Stimulated activated naive B cell treated with anti-CD40 and anti-IgM and Interleukin-4, amounts not matched to agents 10 μg/mL and 1 μg/mL and 100 μg/mL, for 72 hours (primary cell): ENCODE data around the gene FNDC4.
A peak's percentile ranks its signal among the peaks of the same experiment; 100 is the strongest.

Experiments
- ATAC-seq, 2 donors: fragments of 150-1000 bp; cut with Tn5 transposase; replicated peaks; 2 replicates each; pipeline ENCODE4 v1.10.0; 2021; ENCODE audit warnings: moderate library complexity in 1 of 2
- DNase-seq: peaks from one replicate; pipeline ENCODE4 v3.0.0; 2021
- H3K27ac Mint-ChIP-seq: one replicate; pipeline ENCODE4 v1.8.0; 2022; ENCODE audit warnings: mild to moderate bottlenecking, mixed read lengths
- H3K27me3 Mint-ChIP-seq, 2 donors: one replicate each; pipeline ENCODE4 v1.8.0; 2022; ENCODE audit warnings: mixed read lengths in 2 of 2
- H3K36me3 Mint-ChIP-seq, 2 donors: one replicate each; pipeline ENCODE4 v1.8.0; 2022; ENCODE audit warnings: mixed read lengths in 2 of 2, mild to moderate bottlenecking in 1 of 2
- H3K4me1 Mint-ChIP-seq, 2 donors: one replicate each; pipeline ENCODE4 v1.8.0; 2022; ENCODE audit warnings: mixed read lengths in 2 of 2, mild to moderate bottlenecking in 1 of 2
- H3K4me3 Mint-ChIP-seq, 2 donors: one replicate each; pipeline ENCODE4 v1.8.0; 2022; ENCODE audit warnings: mild to moderate bottlenecking in 2 of 2, mixed read lengths in 2 of 2, moderate library complexity in 1 of 2
- H3K9me3 Mint-ChIP-seq, 2 donors: one replicate each; pipeline ENCODE4 v1.8.0; 2022; ENCODE audit warnings: mixed read lengths in 2 of 2, mild to moderate bottlenecking in 1 of 2

The FNDC4 gene

DNA sequence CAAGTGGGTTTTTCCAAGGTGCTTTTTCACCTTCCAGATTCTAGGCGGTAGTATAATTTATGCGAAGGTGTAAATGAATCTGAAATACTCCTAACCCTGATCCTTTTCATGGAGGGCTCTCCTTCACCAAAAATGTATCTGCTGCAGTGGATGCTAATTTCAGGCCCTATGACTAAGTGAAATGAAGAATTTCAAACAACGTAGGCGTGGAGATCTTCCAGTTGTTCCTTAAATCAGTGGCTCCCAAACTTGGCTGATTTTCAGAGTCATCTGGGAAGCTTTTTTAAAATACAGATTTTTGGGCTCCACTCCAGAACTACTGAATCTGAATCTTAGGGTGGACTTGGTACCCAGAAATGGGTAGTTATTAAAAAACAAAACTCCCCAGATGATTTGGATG, 7.1 kb upstream of the FNDC4 start:
- H3K36me3 Mint-ChIP-seq = no peaks in the 10 kb centered on the region
- H3K9me3 Mint-ChIP-seq = no peaks in the 10 kb centered on the region
- peaks cover 18 to 34% of the 10 kb centered on the region in 2 donors for H3K27me3 Mint-ChIP-seq
- no peak overlapping the region for H3K27ac Mint-ChIP-seq
- ATAC-seq = no peak
- no peak for DNase-seq
- no peaks in the 10 kb centered on the region for H3K4me1 Mint-ChIP-seq
- H3K4me3 Mint-ChIP-seq = no peak overlapping the region

DNA sequence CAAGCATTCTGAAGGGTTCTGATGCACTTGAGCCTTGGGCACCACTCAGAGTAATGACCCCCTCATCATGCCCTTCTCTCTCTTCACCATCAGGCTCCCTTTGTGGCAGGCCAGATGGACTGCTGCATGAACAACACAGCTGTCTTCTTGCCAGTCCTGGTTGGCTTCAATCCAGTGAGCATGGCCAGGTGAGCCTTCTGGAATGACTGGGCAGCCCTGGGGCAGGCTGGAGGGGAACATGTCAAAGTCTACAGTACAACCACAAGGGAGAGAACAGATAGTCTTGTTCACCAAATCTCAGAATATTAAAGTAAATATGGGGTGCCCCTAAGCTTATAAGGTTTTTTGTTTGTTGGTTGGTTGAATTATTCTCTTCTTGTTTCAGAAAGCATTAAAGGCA, 6.0 kb upstream of the FNDC4 start:
- Mint-ChIP-seq H3K4me1 (no peaks in the 10 kb centered on the region), H3K4me3 (no peak overlapping the region), H3K27ac (no peak overlapping the region), H3K9me3 (no peaks in the 10 kb centered on the region), H3K36me3 (no peaks in the 10 kb centered on the region), H3K27me3 (peaks cover 22 to 35% of the 10 kb centered on the region in 2 donors)
- DNase-seq (no peak), ATAC-seq (peak in 1 of 2 donors; percentile 31)

DNA sequence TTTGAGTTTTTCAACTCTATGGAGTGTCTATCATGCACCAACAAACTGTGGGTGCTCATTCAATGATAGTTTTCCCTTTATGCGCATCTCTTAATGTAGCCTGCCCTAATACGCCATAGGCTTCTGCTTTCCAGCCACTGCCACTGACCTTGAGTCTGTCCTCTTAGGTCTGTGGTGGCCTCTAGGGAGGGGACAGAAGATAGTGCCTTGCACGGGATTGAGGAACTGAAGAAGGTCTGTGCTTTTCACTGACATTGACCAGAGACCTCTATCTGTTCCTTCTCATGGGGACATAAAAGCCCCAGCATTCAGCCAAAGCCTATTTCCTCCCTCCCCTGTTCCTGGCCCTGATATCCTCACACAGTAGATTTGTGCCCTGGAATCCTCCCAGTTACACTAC, 4.0 kb upstream of the FNDC4 start:
- peaks cover 0 to 2% of the 10 kb centered on the region in 2 donors for H3K36me3 Mint-ChIP-seq
- peaks cover 7 to 17% of the 10 kb centered on the region in 2 donors for H3K4me1 Mint-ChIP-seq
- no peak overlapping the region for H3K27ac Mint-ChIP-seq
- H3K4me3 Mint-ChIP-seq = no peak overlapping the region
- no peaks in the 10 kb centered on the region for H3K9me3 Mint-ChIP-seq
- DNase-seq (no peak), ATAC-seq (no peak)
- H3K27me3 Mint-ChIP-seq = peaks cover 38 to 52% of the 10 kb centered on the region in 2 donors

DNA sequence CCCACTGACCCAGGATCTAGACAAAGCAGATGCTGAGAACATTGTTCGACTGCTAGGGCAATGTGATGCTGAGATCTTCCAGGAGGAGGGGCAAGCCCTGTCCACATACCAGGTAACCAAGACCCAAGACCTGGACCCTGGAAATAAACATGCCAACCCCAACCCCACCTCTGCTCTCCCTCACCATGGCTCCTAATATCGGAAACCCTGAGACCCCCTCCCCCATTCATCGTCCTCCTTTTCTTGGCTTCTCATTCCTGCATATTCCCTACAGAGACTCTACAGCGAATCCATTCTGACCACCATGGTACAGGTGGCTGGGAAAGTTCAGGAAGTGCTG, 2.3 kb upstream of the FNDC4 start:
- Mint-ChIP-seq H3K27ac (no peak overlapping the region), H3K4me3 (no peak overlapping the region), H3K27me3 (peaks cover 52 to 63% of the 10 kb centered on the region in 2 donors), H3K4me1 (peaks cover 7 to 17% of the 10 kb centered on the region in 2 donors), H3K9me3 (no peaks in the 10 kb centered on the region), H3K36me3 (peaks cover 0 to 3% of the 10 kb centered on the region in 2 donors)
- ATAC-seq = no peak
- no peak for DNase-seq

DNA sequence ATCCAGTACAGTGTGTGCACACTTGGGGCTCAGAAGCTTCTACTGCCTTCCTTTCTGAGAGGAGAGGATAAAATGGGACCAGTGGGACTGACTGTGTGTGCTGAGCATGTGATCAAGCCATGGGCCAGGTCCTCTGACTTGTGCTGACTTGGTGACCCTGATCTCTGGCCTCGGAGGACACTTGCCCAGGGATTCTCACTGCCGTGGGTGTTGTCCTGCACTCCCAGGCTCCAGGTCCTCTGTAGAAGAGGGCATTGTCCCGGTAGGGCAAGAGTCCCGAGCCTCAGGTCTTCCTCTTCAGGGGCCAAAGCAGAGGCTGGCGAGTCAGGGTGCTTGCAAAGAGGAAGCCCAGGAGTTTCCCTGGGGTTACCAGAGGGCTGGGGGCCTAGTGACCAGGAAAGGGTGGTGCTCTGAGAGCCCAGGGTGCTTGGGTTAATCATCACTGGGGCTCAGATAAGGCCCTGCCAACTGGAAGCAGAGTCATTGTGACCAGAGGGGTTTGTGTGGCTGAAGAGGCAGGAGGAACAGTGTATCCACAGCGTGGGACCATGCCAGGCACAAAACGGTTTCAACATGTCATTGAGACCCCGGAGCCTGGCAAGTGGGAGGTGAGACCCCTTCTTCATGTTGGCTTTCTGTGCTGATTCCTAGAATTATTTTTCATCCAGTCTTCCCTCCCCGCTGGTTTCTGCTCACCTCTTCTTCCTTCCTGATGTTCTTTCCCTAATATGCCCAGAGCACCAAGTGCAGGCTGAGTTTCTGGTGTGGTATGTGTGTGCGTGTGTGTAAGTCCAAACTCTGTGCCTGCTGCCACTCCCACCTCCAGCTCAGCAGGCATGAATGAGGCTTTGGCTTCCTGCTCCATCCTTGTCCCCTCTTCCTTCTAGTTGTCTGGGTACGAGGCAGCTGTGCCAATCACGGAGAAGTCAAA, 1.6 kb upstream of the FNDC4 start, which contains the start of gene GCKR:
Gene GCKR, plus strand, starts transcription at position 483 of the 931 bp plus-strand sequence. Its CDS starts 66 bp downstream, at position 549.
- Mint-ChIP-seq H3K4me3 (peak within 1 kb of the TSS; percentile 86 to 88), H3K27ac (no peak within 1 kb of the TSS), H3K36me3 (peaks cover 0 to 3% of the 10 kb centered on the region in 2 donors), H3K4me1 (peaks cover 7 to 17% of the 10 kb centered on the region in 2 donors), H3K9me3 (no peaks in the 10 kb centered on the region), H3K27me3 (peaks cover 52 to 63% of the 10 kb centered on the region in 2 donors)
- DNase-seq (no peak), ATAC-seq (peak; percentile 29 to 42)

DNA sequence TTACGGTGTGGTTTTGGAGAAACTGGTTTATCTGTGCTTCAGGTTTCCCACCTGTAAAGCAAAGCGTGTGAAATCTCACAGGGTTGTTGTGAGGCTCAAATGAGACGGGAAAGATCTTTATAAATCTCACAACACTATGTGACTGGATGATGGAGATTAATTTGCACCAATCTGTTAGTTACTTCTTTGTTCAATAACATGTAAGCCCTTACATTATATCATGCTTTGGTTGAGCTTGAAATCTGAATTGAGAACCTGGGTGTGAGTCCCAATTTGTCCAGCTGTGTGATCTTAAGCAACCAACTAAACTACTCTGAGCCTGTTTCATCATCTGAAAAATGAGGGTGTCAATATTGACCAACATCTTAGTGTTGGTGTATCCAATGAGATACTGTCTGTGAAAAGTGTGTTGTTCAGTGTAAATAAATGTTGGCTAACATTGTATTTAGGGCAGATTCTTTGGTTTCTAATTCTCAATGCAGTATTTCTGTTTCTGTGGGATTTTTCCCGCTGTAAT, 898 bp upstream of the FNDC4 start:
- H3K9me3 Mint-ChIP-seq = no peaks in the 10 kb centered on the region
- no peak overlapping the region for H3K27ac Mint-ChIP-seq
- ATAC-seq (no peak), DNase-seq (no peak)
- peaks cover 52 to 63% of the 10 kb centered on the region in 2 donors for H3K27me3 Mint-ChIP-seq
- peak overlapping the region; percentile 86 to 88 for H3K4me3 Mint-ChIP-seq
- H3K4me1 Mint-ChIP-seq = peaks cover 7 to 17% of the 10 kb centered on the region in 2 donors
- peaks cover 0 to 3% of the 10 kb centered on the region in 2 donors for H3K36me3 Mint-ChIP-seq

DNA sequence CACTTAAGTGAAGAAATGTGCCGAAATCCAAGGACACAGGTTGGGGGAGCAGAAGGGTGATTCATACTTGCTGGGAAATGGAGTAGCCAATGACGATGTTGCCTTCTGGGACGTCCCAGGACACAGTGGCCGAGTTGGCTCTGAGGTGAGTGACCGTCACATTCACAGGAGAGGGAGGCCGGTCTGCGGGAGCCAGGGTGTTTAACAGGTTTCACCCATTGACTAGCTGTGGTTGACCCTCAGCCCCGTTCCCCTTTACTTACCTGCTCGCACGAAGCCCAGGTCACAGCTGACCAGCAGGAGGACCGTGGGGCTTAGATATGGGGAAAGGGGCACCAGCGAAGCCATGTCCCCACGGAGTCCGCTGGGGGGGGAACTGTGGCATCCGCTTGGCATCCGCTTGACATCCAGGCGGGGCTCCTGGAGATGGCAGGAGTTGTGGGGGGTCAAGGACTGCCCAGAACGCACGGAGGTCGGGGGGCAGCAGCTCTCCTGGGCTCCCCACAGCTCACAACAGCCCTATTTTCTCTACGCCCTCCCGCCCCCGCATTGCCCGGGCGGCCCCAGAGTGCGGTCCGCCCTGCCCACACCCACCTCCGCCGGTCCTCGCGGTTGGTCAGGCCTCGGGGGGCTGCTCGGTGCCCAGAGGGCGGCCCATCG, 586 bp downstream of the FNDC4 start:
- no peak overlapping the region for H3K27ac Mint-ChIP-seq
- peaks cover 51 to 61% of the 10 kb centered on the region in 2 donors for H3K27me3 Mint-ChIP-seq
- peaks cover 0 to 3% of the 10 kb centered on the region in 2 donors for H3K36me3 Mint-ChIP-seq
- H3K9me3 Mint-ChIP-seq = no peaks in the 10 kb centered on the region
- DNase-seq = no peak
- ATAC-seq = no peak
- peaks cover 9 to 26% of the 10 kb centered on the region in 2 donors for H3K4me1 Mint-ChIP-seq
- H3K4me3 Mint-ChIP-seq = peak overlapping the region; percentile 67 to 73

DNA sequence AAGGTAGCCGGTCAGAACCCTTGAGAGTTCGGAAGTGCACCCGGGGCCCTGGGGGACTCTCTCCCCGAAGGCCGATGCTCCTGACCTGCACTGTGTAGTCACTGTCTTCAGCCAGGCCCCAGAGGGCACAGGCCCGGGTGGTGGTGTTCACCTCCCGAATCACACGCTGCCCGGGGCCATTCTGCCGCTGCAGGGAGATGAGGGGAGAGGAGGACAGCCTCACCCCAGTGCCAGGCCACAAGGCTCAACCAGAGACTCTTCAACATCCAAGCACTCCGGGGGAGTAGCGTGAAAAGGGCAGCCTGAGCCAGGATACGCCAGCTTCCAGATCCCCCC, 1.1 kb downstream of the FNDC4 start:
- DNase-seq (no peak), ATAC-seq (no peak)
- Mint-ChIP-seq H3K4me3 (peak overlapping the region; percentile 67 to 73), H3K27ac (no peak overlapping the region), H3K27me3 (peaks cover 47 to 57% of the 10 kb centered on the region in 2 donors), H3K36me3 (peaks cover 0 to 3% of the 10 kb centered on the region in 2 donors), H3K9me3 (no peaks in the 10 kb centered on the region), H3K4me1 (peaks cover 10 to 30% of the 10 kb centered on the region in 2 donors)

DNA sequence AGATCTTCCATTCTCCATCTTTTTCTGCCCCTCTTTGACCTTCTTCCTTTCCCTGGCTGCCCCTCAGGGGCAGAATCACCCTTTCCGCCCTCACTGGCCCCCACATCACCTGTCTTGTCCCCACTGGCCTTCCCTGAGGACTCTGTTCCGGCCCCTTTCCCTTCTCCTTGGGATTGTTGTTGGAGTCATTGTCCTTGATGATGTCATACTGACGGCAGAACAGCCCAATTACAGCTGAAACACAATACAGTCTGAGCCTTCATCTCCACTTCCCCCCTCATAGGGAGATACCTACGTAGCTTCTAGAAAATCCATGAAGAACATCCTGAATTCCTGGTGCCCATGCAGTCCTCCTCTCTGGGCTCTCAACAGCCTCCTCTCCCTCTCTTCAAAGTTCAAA, 2.4 kb downstream of the FNDC4 start:
- DNase-seq (no peak), ATAC-seq (no peak)
- H3K27me3 Mint-ChIP-seq = peaks cover 45 to 49% of the 10 kb centered on the region in 2 donors
- H3K9me3 Mint-ChIP-seq = no peaks in the 10 kb centered on the region
- H3K27ac Mint-ChIP-seq = no peak overlapping the region
- H3K36me3 Mint-ChIP-seq = peaks cover 0 to 3% of the 10 kb centered on the region in 2 donors
- H3K4me3 Mint-ChIP-seq = no peak overlapping the region
- H3K4me1 Mint-ChIP-seq = peaks cover 10 to 36% of the 10 kb centered on the region in 2 donors

DNA sequence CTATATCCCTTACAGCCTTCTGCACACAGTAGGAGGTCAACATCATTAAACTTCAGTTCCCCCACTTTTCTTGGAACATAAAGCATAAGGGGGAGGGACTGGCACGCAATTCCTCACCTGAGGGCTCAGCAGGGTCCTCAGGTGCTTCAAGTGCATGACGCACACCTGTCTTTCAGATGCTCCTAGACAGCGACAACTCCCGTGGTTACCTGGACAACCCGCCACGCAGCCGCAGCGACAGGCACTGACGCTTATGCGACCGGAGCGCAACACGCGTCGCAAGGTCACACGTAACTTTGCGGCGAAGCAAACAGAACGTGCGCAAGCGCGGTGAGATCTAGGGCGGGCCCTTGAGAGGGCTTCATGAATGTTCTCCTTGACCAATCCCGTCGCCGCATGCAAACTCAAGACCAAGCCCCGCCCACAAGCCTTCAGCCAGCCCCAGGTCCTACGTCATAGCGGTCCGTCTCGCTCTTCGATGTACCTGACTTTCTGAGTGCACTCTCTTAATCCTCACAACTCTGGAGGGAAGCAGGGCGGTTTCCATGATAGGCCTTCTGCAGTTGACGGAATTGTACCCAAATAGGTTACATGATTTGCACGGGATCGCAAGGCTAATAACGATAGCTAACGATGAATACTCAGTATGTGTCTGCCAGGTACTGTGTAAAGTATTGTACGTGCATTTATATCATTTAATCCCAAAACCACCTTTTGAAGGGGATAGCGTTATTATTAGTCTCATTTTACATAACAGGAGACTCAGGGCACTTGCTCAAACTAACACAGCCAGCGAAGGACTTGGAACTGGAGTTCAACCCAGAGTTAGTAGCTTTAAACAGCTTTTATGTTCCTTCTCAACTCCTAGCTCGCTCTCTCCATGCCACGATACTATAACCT, 5.3 kb downstream of the FNDC4 start, which contains the start of gene IFT172:
Gene IFT172, minus strand, starts transcription at position 246 of the 900 bp plus-strand sequence. Its CDS starts 90 bp downstream, at position 156.
- peak; percentile 92 to 95 for ATAC-seq

DNA sequence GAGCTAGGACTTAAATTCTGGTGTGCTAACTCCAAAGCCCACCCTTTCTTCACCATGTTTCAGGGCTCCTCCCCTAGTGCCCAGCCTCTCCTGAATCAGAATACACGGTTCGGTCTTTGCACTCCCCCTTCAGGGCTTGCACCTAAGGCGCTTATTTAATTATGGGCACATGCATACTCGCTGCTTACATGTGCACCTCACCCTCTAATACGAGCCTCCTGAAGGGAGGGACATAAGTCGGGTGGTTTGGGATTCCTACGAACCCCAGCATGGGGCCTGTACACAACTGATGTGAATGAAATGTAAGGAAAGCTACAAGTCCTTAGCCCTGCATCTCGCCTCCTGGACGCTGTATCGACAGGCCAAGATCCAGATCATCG, 5.9 kb downstream of the FNDC4 start:
- no peaks in the 10 kb centered on the region for H3K9me3 Mint-ChIP-seq
- peak in 1 of 2 donors; percentile 3 for ATAC-seq
- H3K27me3 Mint-ChIP-seq = peaks cover 15 to 17% of the 10 kb centered on the region in 2 donors
- DNase-seq = no peak
- H3K36me3 Mint-ChIP-seq = peaks cover 1 to 5% of the 10 kb centered on the region in 2 donors
- peaks cover 3 to 20% of the 10 kb centered on the region in 2 donors for H3K4me1 Mint-ChIP-seq
- peak overlapping the region; percentile 94 for H3K4me3 Mint-ChIP-seq
- peak overlapping the region; percentile 95 for H3K27ac Mint-ChIP-seq

More for the DNA sequence above, 5.3 kb downstream of the FNDC4 start, which contains the start of gene IFT172:
- DNase-seq = peak; percentile 98
- H3K4me3 Mint-ChIP-seq = peak within 1 kb of the TSS; percentile 94
- peak within 1 kb of the TSS; percentile 95 for H3K27ac Mint-ChIP-seq
- peaks cover 3 to 26% of the 10 kb centered on the region in 2 donors for H3K4me1 Mint-ChIP-seq
- no peaks in the 10 kb centered on the region for H3K9me3 Mint-ChIP-seq
- peaks cover 20 to 23% of the 10 kb centered on the region in 2 donors for H3K27me3 Mint-ChIP-seq
- peaks cover 1 to 4% of the 10 kb centered on the region in 2 donors for H3K36me3 Mint-ChIP-seq

DNA sequence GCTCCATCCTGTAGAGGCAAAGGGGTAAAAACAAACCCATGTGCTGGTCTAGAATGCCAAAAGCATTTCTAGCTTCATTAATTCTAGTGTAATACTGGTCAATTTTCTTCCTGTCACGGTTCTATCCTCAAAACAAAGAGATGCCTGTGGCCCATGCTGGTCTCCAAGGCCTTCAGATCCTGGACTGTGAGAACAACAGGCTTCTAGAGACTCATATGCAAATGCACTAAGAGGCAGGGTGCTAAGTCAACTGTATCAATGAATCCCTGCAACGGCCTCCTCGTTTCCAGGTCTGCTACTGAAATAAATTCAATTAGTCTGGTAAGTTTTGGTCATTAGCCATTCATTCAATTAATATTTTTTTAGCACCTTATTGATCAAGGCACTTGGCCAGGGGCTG, 9.5 kb downstream of the FNDC4 start:
- Mint-ChIP-seq H3K9me3 (no peaks in the 10 kb centered on the region), H3K27me3 (no peaks in the 10 kb centered on the region), H3K4me1 (peaks cover 6 to 24% of the 10 kb centered on the region in 2 donors), H3K4me3 (no peak overlapping the region), H3K27ac (no peak overlapping the region), H3K36me3 (peaks cover 12 to 29% of the 10 kb centered on the region in 2 donors)
- ATAC-seq (no peak), DNase-seq (no peak)

DNA sequence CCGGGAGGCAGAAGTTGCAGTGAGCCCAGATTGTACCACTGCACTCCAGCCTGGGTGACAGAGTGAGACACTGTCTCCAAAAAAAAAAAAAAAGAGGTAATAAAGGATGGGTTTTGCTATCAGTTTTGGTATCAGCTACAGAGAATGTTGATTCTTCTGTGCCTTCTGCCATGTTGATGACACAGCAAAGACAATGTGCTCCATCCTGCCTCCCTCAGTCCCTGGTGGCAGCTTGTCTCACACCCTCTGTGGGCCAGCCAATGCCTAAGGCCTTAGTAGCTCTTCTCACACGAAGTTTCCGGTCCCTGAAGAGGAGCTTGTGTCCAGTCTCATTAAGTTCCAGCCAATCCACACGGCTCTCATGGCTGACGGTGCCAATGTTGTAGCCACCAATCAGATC, 23.0 kb downstream of the FNDC4 start:
- DNase-seq = no peak
- Mint-ChIP-seq H3K36me3 (peaks cover 15 to 19% of the 10 kb centered on the region in 2 donors), H3K27ac (peak overlapping the region; percentile 65), H3K4me3 (no peak overlapping the region), H3K4me1 (no peaks in the 10 kb centered on the region), H3K27me3 (no peaks in the 10 kb centered on the region), H3K9me3 (no peaks in the 10 kb centered on the region)
- no peak for ATAC-seq
